ENCODE data around the gene MMP25. TPM values are rescaled to one million over a fixed set of nuclear protein-coding genes. Genes with fewer than 3 reads are reported as not detected.

Gene MMP25
- polyA plus RNA-seq, 1 of the 3 experiments (the other 2 are of a cell fraction): 0.03 TPM

GRCh38 chr16:3060339-3061127 lies 14.2 kb downstream of the MMP25 start:
- peaks cover 0 to 12% of the 10 kb centered on the region in 2 experiments; a peak in 1 of 4 replicates for H3K4me1 ChIP-seq (ENCODE audit: control insufficient read depth in 1 of 2, insufficient read depth in 2 of 2, low read depth in 1 of 2, low read length in 1 of 2)
- CTCF ChIA-PET: interaction anchor here (1.0 to 4.1 kb wide), 15 partner anchors 12 to 110 kb away, joined by 3 to 63 read pairs (median 23); partner anchors contain the start of genes ZNF213 and ZSCAN10
- no peaks in the 10 kb centered on the region for H3K79me2 ChIP-seq (ENCODE audit: insufficient read depth)
- no peak overlapping the region for H2AFZ ChIP-seq (ENCODE audit: low read depth)
- no peaks in the 10 kb centered on the region for H4K20me1 ChIP-seq (ENCODE audit: insufficient read depth)
- no peaks in the 10 kb centered on the region for H3F3A ChIP-seq (replicated peaks; ENCODE audit: insufficient read depth)
- H3K27me3 ChIP-seq (ENCODE audit: insufficient read depth): no peaks in the 10 kb centered on the region
- no peak overlapping the region for H3K9ac ChIP-seq
- no peak for DNase-seq
- no peak overlapping the region for H3K27ac ChIP-seq (ENCODE audit: low read depth in 2 of 2, low read length in 1 of 2)
- POLR2A ChIA-PET: no interaction called here
- 85% methylated on average over 14 of the region's 14 CpGs for WGBS (ENCODE audit: low lambda C conversion rate)
- TF ChIP-seq FOXJ3 (CRISPR knock-in tag; IDR thresholded peaks at IDR 0.05): no peak
- no peak for TF ChIP-seq MAX (IDR thresholded peaks at IDR 0.05; ENCODE audit: low read depth)
- no peak overlapping the region for H3K4me3 ChIP-seq (ENCODE audit: low read depth in 2 of 2, low read length in 1 of 2)
- no peak overlapping the region for H3K4me2 ChIP-seq
- H3K9me3 ChIP-seq: no peaks in the 10 kb centered on the region
- H3K36me3 ChIP-seq (replicated peaks in 1 of 2; ENCODE audit: control insufficient read depth in 1 of 2, insufficient read depth in 2 of 2, low read length in 1 of 2): no peaks in the 10 kb centered on the region
- no peaks in the 10 kb centered on the region for H3K9me2 ChIP-seq

GRCh38 chr16:3062553-3062952 lies 16.2 kb downstream of the MMP25 start:
- Histone ChIP-seq H2AFZ (ENCODE audit: low read depth) (no peak overlapping the region), H3K27me3 (ENCODE audit: insufficient read depth) (no peaks in the 10 kb centered on the region), H3K79me2 (ENCODE audit: insufficient read depth) (no peaks in the 10 kb centered on the region), H3K4me3 (ENCODE audit: low read depth in 2 of 2, low read length in 1 of 2) (no peak overlapping the region), H3K4me1 (ENCODE audit: control insufficient read depth in 1 of 2, insufficient read depth in 2 of 2, low read depth in 1 of 2, low read length in 1 of 2) (peaks cover 0 to 12% of the 10 kb centered on the region in 2 experiments; a peak in 1 of 4 replicates), H4K20me1 (ENCODE audit: insufficient read depth) (no peaks in the 10 kb centered on the region), H3K36me3 (replicated peaks in 1 of 2; ENCODE audit: control insufficient read depth in 1 of 2, insufficient read depth in 2 of 2, low read length in 1 of 2) (no peaks in the 10 kb centered on the region), H3K9ac (no peak overlapping the region), H3K4me2 (no peak overlapping the region), H3K9me2 (no peaks in the 10 kb centered on the region), H3K9me3 (no peaks in the 10 kb centered on the region), H3F3A (replicated peaks; ENCODE audit: insufficient read depth) (no peaks in the 10 kb centered on the region), H3K27ac (ENCODE audit: low read depth in 2 of 2, low read length in 1 of 2) (no peak overlapping the region)
- WGBS (ENCODE audit: low lambda C conversion rate): 80% methylated on average over 6 of the region's 6 CpGs
- TF ChIP-seq POLR2AphosphoS5 (IDR thresholded peaks at IDR 0.05; ENCODE audit: low read depth, low read length) (no peak), FOXM1 (IDR thresholded peaks at IDR 0.05; ENCODE audit: low read depth) (no peak), EP300 (IDR thresholded peaks at IDR 0.05; ENCODE audit: borderline replicate concordance in 1 of 2, low read depth in 1 of 2, low read length in 1 of 2) (no peak), RXRA (IDR thresholded peaks at IDR 0.05; ENCODE audit: borderline replicate concordance, low read depth) (no peak), GATA2 (CRISPR knock-in tag; IDR thresholded peaks at IDR 0.05) (no peak), TCF12 (IDR thresholded peaks at IDR 0.05) (no peak), ZBTB33 (IDR thresholded peaks at IDR 0.05; ENCODE audit: borderline replicate concordance, low read depth) (no peak), NRF1 (IDR thresholded peaks at IDR 0.05; ENCODE audit: low read depth, low read length) (no peak), USF2 (IDR thresholded peaks at IDR 0.05; ENCODE audit: borderline replicate concordance, low read depth, low read length) (no peak), FOSL2 (IDR thresholded peaks at IDR 0.05; ENCODE audit: borderline replicate concordance, low read depth) (no peak), ELF1 (IDR thresholded peaks at IDR 0.05) (no peak), PBX3 (IDR thresholded peaks at IDR 0.05) (no peak), CHD2 (IDR thresholded peaks at IDR 0.05; ENCODE audit: low read length, partially characterized antibody) (no peak), IRF3 (IDR thresholded peaks at IDR 0.05; ENCODE audit: low read depth, low read length) (no peak)
- CTCF ChIA-PET: interaction anchor here (0.8 to 3.9 kb wide), 2 partner anchors 33 to 67 kb away, joined by 3 to 26 read pairs; no protein-coding TSS in a partner anchor
- POLR2A ChIA-PET: no interaction called here
- no peak for DNase-seq

Data from SK-N-SH (cell line).